H1 (cell line): Measurements from ENCODE around the gene GPR176. TPM values are rescaled to one million over a fixed set of nuclear protein-coding genes. Genes with fewer than 3 reads are reported as not detected.

ENCODE experiments used
- CTCF ChIA-PET: fragments of 300-600 bp; sonication (Branson Sonifier 250); formaldehyde crosslinking; loops from one replicate; lab custom pipeline; 2021; ENCODE audit not compliant: partially characterized antibody; lab: Charles Lee
- POLR2A ChIA-PET: fragments of 300-600 bp; sonication (Branson Sonifier 250); formaldehyde crosslinking; loops from one replicate; lab custom pipeline; 2021; ENCODE audit warnings: inconsistent platforms; ENCODE audit not compliant: partially characterized antibody; lab: Charles Lee
- DNase-seq, 2 experiments: peaks; one replicate each; pipeline versions ENCODE4 v3.0.0 to v3.0.0-alpha.2; 2010 to 2022; ENCODE audit warnings: low spot score in 2 of 2, low read depth in 1 of 2, mixed read lengths in 1 of 2
- FAIRE-seq: peaks from 2 replicates; lab custom pipeline; 2011; peaks lifted over from hg19 to GRCh38; lab: Jason Lieb, UNC
- H2AFZ ChIP-seq: 2 replicates; pipeline ENCODE4 v1.8.1; 2012; ENCODE audit warnings: low read length, inconsistent platforms
- H2AK5ac ChIP-seq: 2 replicates; pipeline ENCODE4 v1.6.1; 2013; ENCODE audit warnings: low read depth, low read length
- H2BK120ac ChIP-seq: replicated peaks from 2 replicates; pipeline ENCODE3; 2013; ENCODE audit warnings: low read depth, low read length, inconsistent platforms
- H2BK12ac ChIP-seq: 2 replicates; pipeline ENCODE4 v1.6.1; 2013; ENCODE audit warnings: low read depth, low read length
- H2BK15ac ChIP-seq: 2 replicates; pipeline ENCODE4 v1.6.1; 2013; ENCODE audit warnings: low read length
- H2BK20ac ChIP-seq: 2 replicates; pipeline ENCODE4 v1.6.1; 2013; ENCODE audit warnings: low read length
- H2BK5ac ChIP-seq: 2 replicates; pipeline ENCODE4 v1.6.1; 2013; ENCODE audit warnings: low read depth, low read length
- H3K14ac ChIP-seq: 2 replicates; pipeline ENCODE4 v1.6.1; 2013; ENCODE audit warnings: inconsistent platforms; ENCODE audit not compliant: insufficient read length
- H3K18ac ChIP-seq: 2 replicates; pipeline ENCODE4 v1.6.1; 2013; ENCODE audit warnings: low read length; ENCODE audit errors: extremely low read depth
- H3K23ac ChIP-seq: 2 replicates; pipeline ENCODE4 v1.6.1; 2013; ENCODE audit warnings: inconsistent platforms; ENCODE audit not compliant: insufficient read length
- H3K23me2 ChIP-seq: 2 replicates; pipeline ENCODE4 v1.6.1; 2013; ENCODE audit warnings: low read depth, low read length
- H3K27ac ChIP-seq: 2 replicates; pipeline ENCODE4 v1.6.1; 2011; ENCODE audit warnings: low read depth, low read length, inconsistent platforms
- H3K27me3 ChIP-seq, 4 experiments: replicated peaks in 1 of 4; 1 replicate in 1 of 4; 2 replicates in 3 of 4; pipeline versions ENCODE4 v1.6.1 to v1.8.1; 2011 to 2013; ENCODE audit warnings: low read length in 3 of 4, mild to moderate bottlenecking in 3 of 4, inconsistent platforms in 2 of 4, mixed read lengths in 2 of 4, moderate library complexity in 1 of 4; ENCODE audit not compliant: control insufficient read depth in 3 of 4, insufficient read depth in 3 of 4; ENCODE audit errors: extremely low read depth in 1 of 4
- H3K36me3 ChIP-seq, 4 experiments: 2 replicates each; pipeline versions ENCODE4 v1.6.1 to v1.8.1; 2011 to 2013; ENCODE audit warnings: mild to moderate bottlenecking in 4 of 4, low read length in 3 of 4, moderate library complexity in 2 of 4, control low read depth in 1 of 4, inconsistent platforms in 1 of 4; ENCODE audit not compliant: insufficient read depth in 4 of 4, control insufficient read depth in 2 of 4
- H3K4ac ChIP-seq: replicated peaks from 2 replicates; pipeline ENCODE3; 2013; ENCODE audit warnings: low read length, low read depth, mixed read lengths, inconsistent platforms; ENCODE audit not compliant: insufficient read length
- H3K4me1 ChIP-seq, 4 experiments: replicated peaks in 1 of 4; 1 replicate in 1 of 4; 2 replicates in 3 of 4; pipeline versions ENCODE4 v1.6.1 to v1.8.1; 2011 to 2013; ENCODE audit warnings: low read length in 3 of 4, inconsistent platforms in 2 of 4, mixed read lengths in 1 of 4; ENCODE audit not compliant: insufficient read depth in 4 of 4, control insufficient read depth in 3 of 4
- H3K4me2 ChIP-seq, 2 experiments: 2 replicates each; pipeline versions ENCODE4 v1.6.1 to v1.8.1; 2011 to 2013; ENCODE audit warnings: low read depth in 2 of 2, low read length in 2 of 2, control low read depth in 1 of 2, inconsistent platforms in 1 of 2, mild to moderate bottlenecking in 1 of 2; ENCODE audit not compliant: insufficient read depth in 1 of 2
- H3K4me3 ChIP-seq, 4 experiments: fragments of 200-600, 300-600 bp in 1 of 4; sonication (generic), shearing (Covaris generic), sonication (Bioruptor Twin) in 1 of 4; 2 replicates each; pipeline versions ENCODE4 v1.5.1 to v1.8.1; 2011 to 2016; ENCODE audit warnings: low read length in 4 of 4, low read depth in 3 of 4, control low read depth in 2 of 4, inconsistent platforms in 2 of 4, mild to moderate bottlenecking in 2 of 4, mixed read lengths in 1 of 4, moderate library complexity in 1 of 4; ENCODE audit not compliant: insufficient read depth in 2 of 4; ENCODE audit errors: extremely low read depth in 1 of 4
- H3K56ac ChIP-seq: replicated peaks from 2 replicates; pipeline ENCODE3; 2013; ENCODE audit warnings: low read depth, mild to moderate bottlenecking, mixed read lengths, low read length, inconsistent platforms; ENCODE audit not compliant: insufficient read length
- H3K79me1 ChIP-seq: 2 replicates; pipeline ENCODE4 v1.6.1; 2013; ENCODE audit warnings: low read depth, low read length, control low read depth
- H3K79me2 ChIP-seq, 2 experiments: 2 replicates each; pipeline versions ENCODE4 v1.6.1 to v1.8.1; 2012 to 2013; ENCODE audit warnings: low read length in 2 of 2, mild to moderate bottlenecking in 2 of 2, inconsistent platforms in 1 of 2; ENCODE audit not compliant: insufficient read depth in 2 of 2, control insufficient read depth in 1 of 2
- H3K9ac ChIP-seq, 4 experiments: replicated peaks in 1 of 4; 1 replicate in 1 of 4; 2 replicates in 3 of 4; pipeline versions ENCODE4 v1.6.1 to v1.8.1; 2011 to 2013; ENCODE audit warnings: low read depth in 3 of 4, low read length in 3 of 4, control low read depth in 2 of 4, mild to moderate bottlenecking in 2 of 4, moderate library complexity in 2 of 4, inconsistent platforms in 1 of 4; ENCODE audit errors: extremely low read depth in 1 of 4
- H3K9me3 ChIP-seq, 2 experiments: 2 replicates each; pipeline versions ENCODE4 v1.6.1 to v1.8.1; 2012 to 2013; ENCODE audit warnings: mild to moderate bottlenecking in 2 of 2, moderate library complexity in 2 of 2, control low read depth in 1 of 2, inconsistent platforms in 1 of 2, low read depth in 1 of 2, low read length in 1 of 2, mixed read lengths in 1 of 2; ENCODE audit not compliant: insufficient read depth in 2 of 2
- H4K20me1 ChIP-seq, 2 experiments: replicated peaks in 1 of 2; 2 replicates each; pipeline versions ENCODE3 to v1.8.1; 2011 to 2013; ENCODE audit warnings: inconsistent platforms in 2 of 2, low read length in 2 of 2, mild to moderate bottlenecking in 1 of 2; ENCODE audit not compliant: insufficient read depth in 2 of 2, control insufficient read depth in 1 of 2
- H4K5ac ChIP-seq: 2 replicates; pipeline ENCODE4 v1.6.1; 2013; ENCODE audit warnings: low read length, low read depth, mixed read lengths, inconsistent platforms; ENCODE audit not compliant: insufficient read length
- H4K8ac ChIP-seq: 2 replicates; pipeline ENCODE4 v1.8.0; 2013; ENCODE audit warnings: mild to moderate bottlenecking, moderate library complexity, low read length, inconsistent platforms; ENCODE audit not compliant: insufficient read depth; ENCODE audit errors: extremely low read depth
- H4K91ac ChIP-seq: replicated peaks from 2 replicates; pipeline ENCODE3; 2013; ENCODE audit warnings: low read length, mixed read lengths, inconsistent platforms; ENCODE audit not compliant: insufficient read length
- CBX8 ChIP-seq: fragments of 300-800, 300-1000 bp; sonication (generic); IDR thresholded peaks from 2 replicates; pipeline ENCODE4 v1.7.1; 2016; ENCODE audit warnings: low read depth, low read length, borderline replicate concordance
- E2F6 ChIP-seq: IDR thresholded peaks from 2 replicates; pipeline ENCODE4 v1.6.1; 2012; ENCODE audit warnings: inconsistent platforms
- EP300 ChIP-seq, 2 experiments: IDR thresholded peaks; 1 replicate in 1 of 2; 2 replicates in 1 of 2; pipeline ENCODE4 v1.6.1; 2011 to 2012; ENCODE audit warnings: low read depth in 2 of 2, low read length in 2 of 2, mild to moderate bottlenecking in 2 of 2, borderline replicate concordance in 1 of 2, inconsistent platforms in 1 of 2, moderate library complexity in 1 of 2
- KDM1A ChIP-seq: fragments of 200-600, 300-600 bp; sonication (generic); IDR thresholded peaks from 2 replicates; pipeline ENCODE4 v1.7.1; 2016; ENCODE audit warnings: mild to moderate bottlenecking, low read length, borderline replicate concordance
- POLR2AphosphoS5 ChIP-seq: IDR thresholded peaks from 2 replicates; pipeline ENCODE4 v1.6.1; 2011; ENCODE audit warnings: low read depth, low read length
- RAD21 ChIP-seq, 2 experiments: IDR thresholded peaks in 1 of 2; conservative IDR thresholded peaks in 1 of 2; 2 replicates each; pipeline ENCODE4 v1.6.1; 2011; ENCODE audit warnings: low read depth in 2 of 2, low read length in 2 of 2, improper control_type of control experiment in 1 of 2, inconsistent platforms in 1 of 2, mild to moderate bottlenecking in 1 of 2, moderate library complexity in 1 of 2
- SIN3A ChIP-seq, 2 experiments: IDR thresholded peaks in 1 of 2; conservative IDR thresholded peaks in 1 of 2; 2 replicates each; pipeline ENCODE4 v1.6.1; 2011 to 2012; ENCODE audit warnings: low read length in 2 of 2, improper control_type of control experiment in 1 of 2, low read depth in 1 of 2, mild to moderate bottlenecking in 1 of 2
- TAF1 ChIP-seq: IDR thresholded peaks from 2 replicates; pipeline ENCODE4 v1.6.1; 2011; ENCODE audit warnings: mild to moderate bottlenecking, low read depth, low read length
- TCF12 ChIP-seq: IDR thresholded peaks from 2 replicates; pipeline ENCODE4 v1.6.1; 2011; ENCODE audit warnings: low read depth, mild to moderate bottlenecking, low read length
- WGBS, 2 experiments: shearing (Covaris generic) in 1 of 2; methylation state at CpG; one replicate each; pipeline versions ENCODE4 v1.1.6 to v1.1.7; 2013 to 2015; ENCODE audit warnings: low lambda C conversion rate in 2 of 2, mixed read lengths in 2 of 2, inconsistent platforms in 1 of 2, low coverage in 1 of 2, missing lambda C conversion rate in 1 of 2; ENCODE audit not compliant: insufficient replicate concordance in 2 of 2, insufficient coverage in 1 of 2, insufficient read length in 1 of 2; ENCODE audit errors: extremely low coverage in 1 of 2, missing lambda C conversion rate in 1 of 2; 5-methylcytosine and 5-hydroxymethylcytosine counted together
- polyA plus RNA-seq, 7 experiments: library from polyadenylated mRNA; depleted of rRNA in 3 of 7; stranded (reverse) in 5 of 7; unstranded in 2 of 7; fragments of >200 nt in 5 of 7; fragments of 200-250 nt in 2 of 7; gene quantifications; 1 replicate in 5 of 7; 2 replicates in 1 of 7; 4 replicates in 1 of 7; pipeline versions ENCODE4 v1.2.1 to v1.2.3, GENCODE V29; 2011 to 2013; ENCODE audit warnings: missing spikeins in 2 of 7, mixed read lengths in 2 of 7
- total RNA-seq: library from RNA; stranded (reverse); fragmentation: NEBNext Ultra II Directional; extraction: Animal tissue kit (Norgen Biotek cat#: 25700); gene quantifications from 2 replicates; pipeline ENCODE4 v1.2.1, GENCODE V29; 2021
- TF ChIP-seq, protein P1 (sequence below): IDR thresholded peaks from 2 replicates; pipeline ENCODE4 v1.6.1; 2012; ENCODE audit warnings: inconsistent platforms

GPR176 gene
- total and polyA plus RNA-seq, 2 of the 8 experiments (the other 6 are each of a cell fraction or from before 2014, with no cell fraction given): 190 to 281 TPM

DNA sequence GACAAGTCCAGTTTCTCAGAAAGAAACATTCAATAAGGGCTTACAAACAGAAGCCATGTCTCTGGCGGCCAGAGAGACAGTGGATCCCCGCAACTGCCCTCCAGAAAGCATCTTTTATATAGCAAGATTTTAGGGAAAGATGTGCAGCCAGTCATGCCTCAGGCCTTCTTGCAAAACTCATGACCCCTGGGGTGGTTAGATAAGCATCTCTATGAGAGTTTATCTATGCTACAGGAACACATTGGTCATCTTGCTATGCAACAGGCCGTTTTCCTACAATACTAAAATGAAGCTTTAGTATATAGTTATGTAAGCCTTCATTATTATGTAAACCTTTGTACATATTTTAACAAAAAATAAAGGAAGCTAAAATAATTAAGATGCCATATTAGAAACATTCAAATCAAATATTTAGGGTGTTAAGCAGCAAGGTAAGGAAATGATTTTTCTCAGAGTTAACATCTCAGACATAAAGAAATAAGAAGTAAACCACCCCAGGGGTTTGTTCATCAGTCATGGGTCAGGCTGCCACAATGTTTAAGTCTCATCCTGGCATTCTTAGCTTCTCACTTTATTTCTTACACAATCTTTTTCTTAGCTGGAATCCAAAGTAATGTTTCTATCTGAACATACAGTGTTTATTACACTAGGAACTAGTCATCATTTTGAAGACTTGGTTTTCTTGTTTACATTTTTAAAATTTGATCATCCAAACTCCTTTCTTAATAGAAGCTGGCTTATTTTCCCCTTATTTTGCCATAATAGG lies 131.1 kb downstream of the GPR176 start:
- no peak overlapping the region for H3K9ac ChIP-seq
- WGBS, 2 experiments: 74% methylated on average over 3 of the region's 3 CpGs; no CpG with 5 or more reads in 1 of the 2 experiments
- H3K4me3 ChIP-seq: no peak overlapping the region
- ChIA-PET CTCF (interaction anchor here (0.6 to 3.8 kb wide), 17 partner anchors 9 to 549 kb away, joined by 3 to 33 read pairs (median 5); partner anchors contain the start of gene EIF2AK4), POLR2A (interaction anchor here (1.0 to 1.7 kb wide), 8 partner anchors 9 to 166 kb away, joined by 3 to 14 read pairs (median 3); partner anchors contain the start of gene EIF2AK4)
- FAIRE-seq: peak; percentile 52
- no peaks in the 10 kb centered on the region for H3K79me1 ChIP-seq
- no peaks in the 10 kb centered on the region for H3K9me3 ChIP-seq
- H3K4me2 ChIP-seq: no peak overlapping the region
- no peak overlapping the region for H3K23ac ChIP-seq
- H4K8ac ChIP-seq: no peak overlapping the region
- H4K91ac ChIP-seq: no peak overlapping the region
- H2BK12ac ChIP-seq: no peak overlapping the region
- H3K14ac ChIP-seq: no peak overlapping the region
- H2AK5ac ChIP-seq: no peak overlapping the region
- H3K18ac ChIP-seq: no peak overlapping the region
- H2BK20ac ChIP-seq: no peak overlapping the region
- H2BK120ac ChIP-seq: no peak overlapping the region
- H3K56ac ChIP-seq: no peak overlapping the region
- no peak overlapping the region for H3K4ac ChIP-seq
- H3K27ac ChIP-seq: no peak overlapping the region
- no peaks in the 10 kb centered on the region for H4K20me1 ChIP-seq
- H2AFZ ChIP-seq: no peak overlapping the region
- H3K27me3 ChIP-seq: no peaks in the 10 kb centered on the region
- no peak overlapping the region for H4K5ac ChIP-seq
- DNase-seq: no peak
- peaks cover 2 to 29% (median 23%) of the 10 kb centered on the region in 4 experiments; a peak in 6 of 7 replicates for H3K4me1 ChIP-seq
- no peaks in the 10 kb centered on the region for H3K36me3 ChIP-seq
- no peak overlapping the region for H2BK15ac ChIP-seq
- H3K79me2 ChIP-seq: peaks cover 0 to 5% of the 10 kb centered on the region in 2 experiments; a peak in 2 of 4 replicates
- H3K23me2 ChIP-seq: no peaks in the 10 kb centered on the region; the same call in 1 of the 2 replicates
- H2BK5ac ChIP-seq: no peak overlapping the region
- no peak for TF ChIP-seq CBX8
- TF ChIP-seq TAF1: no peak
- no peak for TF ChIP-seq RAD21 (IDR thresholded peaks at IDR 0.05 in 1 of 2, conservative IDR thresholded peaks at IDR 0.05 in 1 of 2; ENCODE audit: low read depth in 2 of 2, low read length in 2 of 2)
- TF ChIP-seq SIN3A (conservative IDR thresholded peaks at IDR 0.05 in 1 of 2, IDR thresholded peaks at IDR 0.05 in 1 of 2; ENCODE audit: low read depth in 1 of 2, low read length in 2 of 2): no peak
- no peak for TF ChIP-seq EP300 (IDR thresholded peaks at IDR 0.05; ENCODE audit: borderline replicate concordance in 1 of 2, low read depth in 2 of 2, low read length in 2 of 2)
- TF ChIP-seq, protein P1, sequence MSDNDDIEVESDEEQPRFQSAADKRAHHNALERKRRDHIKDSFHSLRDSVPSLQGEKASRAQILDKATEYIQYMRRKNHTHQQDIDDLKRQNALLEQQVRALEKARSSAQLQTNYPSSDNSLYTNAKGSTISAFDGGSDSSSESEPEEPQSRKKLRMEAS: no peak
- TF ChIP-seq POLR2AphosphoS5: no peak
- TF ChIP-seq KDM1A: no peak
- TF ChIP-seq TCF12: no peak
- no peak for TF ChIP-seq E2F6
